Stimulated activated naive CD8-positive, alpha-beta T cell treated with anti-CD3 and anti-CD28 coated beads, Interleukin-15, amount 100 ng/mL, for 72 hours (primary cell): ENCODE measurements around the gene RAB17.

Experiments used
- ATAC-seq: fragments of 150-1000 bp; cut with Tn5 transposase; 2 replicates; pipeline ENCODE4 v1.10.0; 2021; ENCODE audit warnings: mild to moderate bottlenecking, moderate library complexity
- DNase-seq, 2 donors: peaks; one replicate each; pipeline ENCODE4 v3.0.0; 2021 to 2022
- H3K27ac Mint-ChIP-seq, 2 donors: one replicate each; pipeline ENCODE4 v1.8.0; 2022; ENCODE audit warnings: mild to moderate bottlenecking in 2 of 2, mixed read lengths in 2 of 2, moderate library complexity in 2 of 2
- H3K27me3 Mint-ChIP-seq: one replicate; pipeline ENCODE4 v1.8.0; 2022; ENCODE audit warnings: mixed read lengths
- H3K4me1 Mint-ChIP-seq: one replicate; pipeline ENCODE4 v1.8.0; 2022; ENCODE audit warnings: mild to moderate bottlenecking, mixed read lengths
- H3K4me3 Mint-ChIP-seq, 2 donors: one replicate each; pipeline ENCODE4 v1.8.0; 2022; ENCODE audit warnings: mild to moderate bottlenecking in 2 of 2, mixed read lengths in 2 of 2, moderate library complexity in 1 of 2
- H3K9me3 Mint-ChIP-seq, 2 donors: one replicate each; pipeline ENCODE4 v1.8.0; 2022; ENCODE audit warnings: mixed read lengths in 2 of 2

RAB17 gene, protein sequence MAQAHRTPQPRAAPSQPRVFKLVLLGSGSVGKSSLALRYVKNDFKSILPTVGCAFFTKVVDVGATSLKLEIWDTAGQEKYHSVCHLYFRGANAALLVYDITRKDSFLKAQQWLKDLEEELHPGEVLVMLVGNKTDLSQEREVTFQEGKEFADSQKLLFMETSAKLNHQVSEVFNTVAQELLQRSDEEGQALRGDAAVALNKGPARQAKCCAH

DNA sequence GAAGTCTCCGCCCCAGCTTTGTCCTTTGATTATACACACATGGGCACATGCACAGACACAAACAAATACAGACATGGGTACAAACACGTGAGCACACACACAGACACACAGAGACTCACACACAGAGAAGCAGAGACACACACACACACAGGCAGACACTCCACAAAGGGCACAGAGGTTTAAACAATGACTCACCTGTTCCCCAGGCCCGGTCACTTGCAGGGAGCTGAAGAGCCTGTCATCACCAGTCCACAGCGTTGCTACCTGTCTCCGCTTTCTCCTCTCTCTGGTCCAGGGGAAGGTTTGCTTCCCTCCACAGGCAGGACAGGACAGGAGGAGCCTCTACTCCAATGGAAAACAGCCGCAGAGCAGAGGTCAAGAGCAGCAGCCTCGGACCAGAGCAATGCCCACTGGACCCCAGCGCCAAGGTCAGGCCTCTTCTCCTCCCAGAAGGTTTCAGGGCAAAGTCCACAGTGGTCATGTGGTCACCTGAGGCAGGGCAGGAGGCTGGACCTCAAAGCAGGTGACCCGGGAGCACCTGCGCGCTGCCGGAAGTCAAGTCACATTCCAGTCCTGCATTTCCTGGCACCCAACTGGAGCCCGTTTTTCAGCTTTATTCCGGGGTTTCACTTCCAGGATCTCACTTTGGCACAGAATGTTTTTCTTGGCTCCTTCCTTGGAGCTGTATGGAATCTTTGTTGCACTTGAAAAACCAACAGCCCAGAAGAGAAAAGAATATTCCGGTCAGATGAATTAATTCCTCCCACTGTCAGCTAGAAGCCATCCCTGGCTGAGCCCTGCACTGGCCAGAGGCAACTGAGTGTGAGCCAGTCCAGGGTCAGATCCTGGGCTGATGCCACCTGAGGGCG is at the start of gene RAB17:
TSS of gene RAB17 (minus strand) at position 463 of the 869 bp plus-strand sequence. CDS start 4,580 bp downstream, outside the sequence.
- no peaks in the 10 kb centered on the region for H3K9me3 Mint-ChIP-seq
- ATAC-seq, result peak; percentile 65
- no peak within 1 kb of the TSS for H3K27ac Mint-ChIP-seq
- H3K27me3 Mint-ChIP-seq, result no peaks in the 10 kb centered on the region
- H3K4me3 Mint-ChIP-seq, result peak within 1 kb of the TSS in 1 of 2 donors; percentile 33
- peaks cover 21% of the 10 kb centered on the region for H3K4me1 Mint-ChIP-seq
- DNase-seq, result no peak

DNA sequence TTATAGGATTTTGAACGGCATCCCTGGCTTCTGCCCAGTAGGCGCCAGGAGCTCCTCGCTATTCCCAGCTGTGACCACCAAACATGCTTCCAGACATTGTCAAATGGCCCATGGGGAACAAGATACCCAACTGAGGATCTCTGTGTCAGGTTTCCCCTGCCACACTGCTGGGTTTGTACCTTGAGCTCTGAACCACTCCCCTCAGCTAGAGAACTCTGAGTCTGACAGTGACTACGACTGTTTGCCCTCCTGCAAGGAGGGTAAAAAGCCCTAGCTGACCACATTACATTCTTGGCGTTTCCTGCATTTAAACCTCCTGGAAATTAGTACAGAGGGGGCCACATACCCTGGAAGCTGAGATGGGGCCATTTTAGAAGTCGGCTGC is 49.3 kb upstream of the RAB17 start:
- ATAC-seq (no peak), DNase-seq (no peak)
- Mint-ChIP-seq H3K27me3 (no peaks in the 10 kb centered on the region), H3K4me1 (peaks cover 11% of the 10 kb centered on the region), H3K27ac (no peak overlapping the region), H3K4me3 (no peak overlapping the region), H3K9me3 (peaks cover 2 to 12% of the 10 kb centered on the region in 2 donors)

DNA sequence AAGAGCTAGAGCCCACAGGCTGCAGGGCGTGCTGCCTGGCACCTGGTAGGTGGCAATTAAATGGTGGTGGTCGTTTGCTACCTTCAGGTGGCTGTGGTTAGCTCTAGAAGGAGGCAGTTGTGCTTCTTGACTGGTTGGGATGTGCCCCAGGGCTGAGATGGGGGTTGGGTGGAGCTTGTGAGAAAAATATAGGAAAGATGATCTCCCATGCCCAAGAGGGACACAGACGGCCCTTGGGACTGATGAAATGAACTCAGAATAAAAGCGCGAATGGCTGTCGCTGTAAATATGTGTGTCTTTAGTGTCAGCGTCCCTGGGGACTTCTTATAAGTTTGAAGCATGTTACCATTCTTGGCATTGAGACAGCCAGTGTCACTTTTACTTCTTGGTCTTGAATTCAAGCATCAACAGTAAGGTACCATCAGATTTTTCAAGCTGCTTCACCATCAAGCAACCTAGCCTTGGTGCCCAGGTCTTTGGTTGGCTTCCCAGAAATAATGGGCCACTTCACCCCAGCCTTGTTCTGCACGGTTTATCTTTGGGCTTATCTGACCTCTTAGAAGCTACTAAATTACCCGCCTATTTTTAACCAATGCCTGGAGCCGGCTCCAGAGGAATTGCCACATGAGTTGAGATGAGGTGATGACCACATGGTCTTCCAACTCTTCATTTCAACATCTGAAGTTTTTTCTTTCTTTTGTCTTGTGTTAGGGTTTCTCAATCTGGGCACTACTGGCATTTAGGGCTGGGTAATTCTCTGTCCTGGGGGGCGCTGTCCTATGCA is 48.7 kb upstream of the RAB17 start:
- peaks cover 11% of the 10 kb centered on the region for H3K4me1 Mint-ChIP-seq
- ATAC-seq (no peak), DNase-seq (no peak)
- H3K27me3 Mint-ChIP-seq, result no peaks in the 10 kb centered on the region
- H3K4me3 Mint-ChIP-seq, result no peak overlapping the region
- peaks cover 5 to 18% of the 10 kb centered on the region in 2 donors for H3K9me3 Mint-ChIP-seq
- no peak overlapping the region for H3K27ac Mint-ChIP-seq

DNA sequence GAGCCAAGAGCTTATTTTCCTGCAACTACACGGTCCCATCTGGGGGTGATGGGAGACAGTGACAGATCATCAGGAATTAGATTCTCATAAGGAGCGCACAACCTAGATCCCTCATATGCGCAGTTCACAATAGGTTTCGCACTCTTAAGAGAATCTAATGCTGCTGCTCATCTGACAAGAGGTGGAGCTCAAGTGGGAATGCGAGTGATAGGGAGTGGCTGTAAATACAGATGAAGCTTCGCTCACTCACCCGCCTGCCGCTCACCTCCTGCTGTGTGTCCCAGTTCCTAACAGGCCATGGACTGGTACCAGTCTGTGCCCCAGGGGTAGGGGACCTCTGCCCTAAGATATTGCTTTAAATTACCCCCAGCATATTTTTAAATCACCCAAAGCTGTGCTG is 47.6 kb upstream of the RAB17 start:
- no peak overlapping the region for H3K27ac Mint-ChIP-seq
- no peaks in the 10 kb centered on the region for H3K27me3 Mint-ChIP-seq
- no peak for DNase-seq
- no peak for ATAC-seq
- no peak overlapping the region for H3K4me3 Mint-ChIP-seq
- peaks cover 5 to 18% of the 10 kb centered on the region in 2 donors for H3K9me3 Mint-ChIP-seq
- H3K4me1 Mint-ChIP-seq, result peaks cover 11% of the 10 kb centered on the region

DNA sequence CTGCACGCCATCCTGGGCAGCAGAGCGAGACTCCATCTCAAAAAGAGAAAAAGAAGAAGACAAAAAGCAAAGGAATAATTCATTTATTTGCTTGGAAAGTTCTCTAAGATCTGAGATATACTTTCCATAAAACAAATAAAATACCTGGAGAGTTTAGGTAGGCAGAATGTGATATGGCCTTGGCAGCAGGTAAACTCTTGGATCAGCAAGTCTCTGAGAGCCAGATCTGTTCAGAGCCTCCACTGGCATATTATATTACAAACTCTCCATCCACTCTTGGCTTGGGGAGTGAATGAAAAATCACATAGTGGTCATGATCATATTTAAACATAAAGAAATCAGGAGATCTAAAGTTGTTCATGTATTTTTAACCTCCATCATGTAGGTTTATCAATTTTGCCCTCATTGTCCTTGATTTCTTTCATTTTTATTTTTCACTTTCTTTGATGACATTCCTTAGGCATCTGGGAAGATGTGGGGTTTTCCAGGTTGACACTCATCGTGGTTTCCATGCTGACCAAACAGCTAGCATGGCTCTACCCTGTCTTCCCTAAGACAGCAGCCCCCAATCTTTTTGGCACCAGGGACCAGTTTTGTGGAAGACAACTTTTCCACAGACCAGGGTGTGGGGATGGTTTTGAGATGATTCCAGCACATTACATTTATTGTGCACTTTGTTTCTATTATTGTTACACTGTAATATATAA is 47.0 kb upstream of the RAB17 start:
- no peak overlapping the region for H3K27ac Mint-ChIP-seq
- peaks cover 11% of the 10 kb centered on the region for H3K4me1 Mint-ChIP-seq
- H3K27me3 Mint-ChIP-seq, result peaks cover 4% of the 10 kb centered on the region
- ATAC-seq (no peak), DNase-seq (no peak)
- H3K9me3 Mint-ChIP-seq, result peaks cover 5 to 18% of the 10 kb centered on the region in 2 donors
- H3K4me3 Mint-ChIP-seq, result no peak overlapping the region

DNA sequence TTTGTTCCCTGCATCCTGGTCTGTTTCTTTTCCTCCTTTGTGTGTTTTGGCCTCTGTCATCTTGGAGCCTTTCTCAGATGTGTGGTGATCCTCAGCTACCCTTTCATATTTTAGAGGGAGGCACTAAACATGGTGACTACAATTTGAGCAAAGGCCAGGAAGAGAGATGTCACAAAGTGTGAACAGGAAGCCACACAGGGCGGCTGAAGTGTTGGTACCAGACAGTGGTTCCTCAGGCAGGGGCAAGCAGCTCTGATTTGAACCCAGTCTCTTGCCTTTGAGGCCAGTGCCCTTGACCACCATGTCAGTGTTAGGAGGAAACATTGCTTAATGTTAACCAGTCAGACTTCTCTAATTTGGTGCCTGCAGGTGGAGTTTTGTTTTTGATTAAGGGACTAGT is 46.0 kb upstream of the RAB17 start:
- no peak overlapping the region for H3K4me3 Mint-ChIP-seq
- H3K27ac Mint-ChIP-seq, result no peak overlapping the region
- H3K9me3 Mint-ChIP-seq, result peaks cover 5 to 18% of the 10 kb centered on the region in 2 donors
- ATAC-seq (no peak), DNase-seq (no peak)
- H3K4me1 Mint-ChIP-seq, result peaks cover 11% of the 10 kb centered on the region
- peaks cover 6% of the 10 kb centered on the region for H3K27me3 Mint-ChIP-seq

DNA sequence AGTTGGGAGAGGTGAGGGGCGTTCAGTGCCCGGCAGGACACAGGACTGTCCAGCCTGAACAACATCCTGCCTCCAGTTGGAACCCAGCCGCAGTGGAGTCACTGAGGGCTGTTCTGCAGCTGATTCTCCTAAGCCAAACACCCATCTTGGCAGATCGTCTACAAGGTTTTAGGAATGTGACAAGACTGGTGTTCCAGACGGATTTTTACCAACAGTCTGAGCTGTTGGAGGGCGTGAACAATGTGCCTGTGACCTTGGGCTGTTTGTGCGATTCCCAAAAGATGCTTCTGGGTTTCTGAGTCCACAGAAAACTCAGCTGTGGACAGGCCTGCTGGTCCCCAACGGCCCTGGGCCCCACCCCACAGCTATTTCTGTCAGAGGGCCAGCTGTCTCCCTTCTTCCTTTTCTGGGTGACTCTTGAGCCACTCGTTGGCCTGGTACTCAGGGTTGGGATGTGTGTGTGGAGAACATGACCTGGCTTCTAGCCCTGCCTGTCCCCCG is 42.6 kb upstream of the RAB17 start:
- H3K27me3 Mint-ChIP-seq, result peaks cover 15% of the 10 kb centered on the region
- peaks cover 36% of the 10 kb centered on the region for H3K4me1 Mint-ChIP-seq
- H3K9me3 Mint-ChIP-seq, result peaks cover 5 to 18% of the 10 kb centered on the region in 2 donors
- H3K4me3 Mint-ChIP-seq, result no peak overlapping the region
- DNase-seq (no peak), ATAC-seq (no peak)
- no peak overlapping the region for H3K27ac Mint-ChIP-seq

DNA sequence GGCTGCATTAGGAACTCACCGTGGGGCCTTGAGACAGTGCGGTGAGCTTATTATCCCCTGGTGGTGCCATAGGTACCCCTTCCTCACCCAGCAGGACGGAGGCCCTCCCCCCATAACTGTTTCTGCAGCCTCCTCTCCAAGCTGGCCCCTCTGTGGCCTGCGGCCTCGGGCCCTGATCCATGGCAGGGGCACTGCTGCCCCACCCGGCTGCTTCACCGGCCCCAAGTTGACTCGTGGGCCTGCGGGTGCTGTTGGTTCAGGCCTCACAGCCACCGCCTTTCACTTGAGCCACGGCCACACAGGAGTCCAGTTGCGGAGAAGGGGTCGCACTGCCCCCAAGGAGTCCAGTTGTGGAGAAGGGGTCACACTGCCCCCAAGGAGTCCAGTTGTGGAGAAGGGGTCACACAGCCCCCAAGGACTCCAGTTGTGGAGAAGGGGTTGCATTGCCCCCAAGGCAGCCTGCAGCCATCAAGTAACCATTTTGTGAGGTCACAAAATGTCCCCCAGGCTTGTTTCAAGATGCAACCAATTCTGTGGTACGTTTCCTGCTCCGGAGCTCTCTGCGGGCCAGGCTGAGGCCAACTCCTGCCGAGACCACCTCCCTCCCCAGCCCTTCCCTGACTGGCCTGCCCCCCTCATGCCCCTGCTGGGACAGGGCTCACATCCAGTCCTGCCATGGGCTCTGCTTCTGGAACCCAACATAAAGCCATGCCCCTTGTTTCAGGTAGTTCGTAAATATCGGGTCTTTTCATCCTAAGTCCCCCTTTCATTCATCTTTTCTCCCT is 41.5 kb upstream of the RAB17 start:
- Mint-ChIP-seq H3K9me3 (peaks cover 5 to 18% of the 10 kb centered on the region in 2 donors), H3K4me3 (no peak overlapping the region), H3K4me1 (peaks cover 35% of the 10 kb centered on the region)

DNA sequence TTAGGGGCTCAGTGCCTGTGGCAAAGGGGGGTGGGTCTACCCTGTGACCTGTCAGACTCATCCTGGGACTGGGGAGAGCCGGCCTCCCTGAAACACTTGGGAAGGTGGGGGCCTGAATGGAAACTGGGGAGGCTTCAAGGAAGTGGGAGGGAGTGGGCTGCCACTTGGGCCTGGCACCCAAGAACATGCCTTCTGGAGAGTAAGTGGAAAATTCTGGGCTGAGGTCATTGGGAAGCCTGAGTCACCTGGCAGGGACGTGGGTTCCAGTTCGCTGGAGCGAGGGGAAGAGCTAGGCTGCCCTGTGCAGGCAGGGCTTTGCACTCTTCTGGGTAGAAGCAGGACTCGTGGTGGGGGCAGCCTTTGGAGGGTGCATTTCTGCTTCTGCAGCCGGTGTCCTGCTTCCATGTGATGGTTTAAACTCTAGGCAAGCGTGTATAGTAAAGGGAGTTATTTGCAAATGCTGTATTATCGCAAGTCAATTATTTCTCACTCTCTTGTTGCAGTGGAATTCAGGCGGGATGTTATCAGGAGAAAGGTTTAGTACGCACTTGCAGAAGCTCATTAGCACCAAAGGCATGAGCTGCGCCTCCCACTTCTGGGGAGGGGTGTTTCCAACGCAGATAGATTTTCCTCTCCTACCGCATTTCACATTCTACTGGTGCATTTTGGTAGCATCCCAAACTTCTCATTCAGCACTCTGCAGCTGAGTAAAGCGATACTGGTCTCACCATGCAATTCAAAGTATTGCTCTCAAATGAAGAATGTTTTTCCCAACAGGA is 40.7 kb upstream of the RAB17 start:
- peak overlapping the region in 1 of 2 donors; percentile 84 for H3K27ac Mint-ChIP-seq
- no peak overlapping the region for H3K4me3 Mint-ChIP-seq
- DNase-seq, result no peak
- H3K27me3 Mint-ChIP-seq, result peaks cover 24% of the 10 kb centered on the region
- peaks cover 5 to 11% of the 10 kb centered on the region in 2 donors for H3K9me3 Mint-ChIP-seq
- peaks cover 35% of the 10 kb centered on the region for H3K4me1 Mint-ChIP-seq
- no peak for ATAC-seq

More for the DNA sequence above, 41.5 kb upstream of the RAB17 start:
- Mint-ChIP-seq H3K27ac (no peak overlapping the region), H3K27me3 (peaks cover 16% of the 10 kb centered on the region)
- DNase-seq (no peak), ATAC-seq (no peak)

DNA sequence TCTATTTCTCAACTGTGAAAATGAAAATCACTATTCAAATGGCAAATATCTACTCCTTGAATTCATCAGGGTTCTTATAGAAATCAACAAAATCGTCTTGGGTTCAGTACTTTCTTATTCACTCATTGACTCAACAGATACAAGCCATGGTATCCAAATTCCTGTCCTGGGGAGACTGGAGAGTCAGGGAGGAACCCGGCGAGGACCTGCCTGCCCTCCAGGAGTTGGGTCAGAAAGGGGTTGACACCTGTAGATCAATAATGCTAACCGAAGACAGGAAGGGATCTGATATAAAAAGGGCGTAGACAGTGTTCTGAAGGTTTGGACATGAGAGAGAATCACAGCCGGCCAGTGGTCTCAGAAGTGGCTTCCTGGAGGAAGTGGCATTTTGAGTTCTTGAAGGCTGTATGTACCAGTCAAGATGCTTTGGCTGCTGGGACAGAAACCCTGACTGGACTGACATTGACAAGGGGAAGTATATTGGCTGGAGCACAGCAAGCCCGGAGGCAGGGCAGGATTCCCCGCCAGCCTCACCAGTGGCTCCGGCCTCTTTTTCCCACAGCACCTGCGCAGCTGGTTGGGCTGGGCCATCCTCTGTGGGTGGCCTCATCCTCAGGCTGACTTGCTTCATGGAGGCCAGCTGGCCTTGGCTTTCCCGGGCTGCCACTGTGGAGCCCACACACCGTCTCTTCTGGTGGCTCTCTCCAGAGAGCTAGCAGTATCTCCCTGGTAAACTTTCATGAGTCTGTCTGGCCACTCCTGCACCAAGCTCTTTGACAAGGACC is 39.9 kb upstream of the RAB17 start:
- no peak for DNase-seq
- H3K27me3 Mint-ChIP-seq, result peaks cover 31% of the 10 kb centered on the region
- H3K4me3 Mint-ChIP-seq, result no peak overlapping the region
- H3K27ac Mint-ChIP-seq, result peak overlapping the region in 1 of 2 donors; percentile 84
- H3K4me1 Mint-ChIP-seq, result peaks cover 34% of the 10 kb centered on the region
- peaks cover 5 to 10% of the 10 kb centered on the region in 2 donors for H3K9me3 Mint-ChIP-seq
- ATAC-seq, result no peak

DNA sequence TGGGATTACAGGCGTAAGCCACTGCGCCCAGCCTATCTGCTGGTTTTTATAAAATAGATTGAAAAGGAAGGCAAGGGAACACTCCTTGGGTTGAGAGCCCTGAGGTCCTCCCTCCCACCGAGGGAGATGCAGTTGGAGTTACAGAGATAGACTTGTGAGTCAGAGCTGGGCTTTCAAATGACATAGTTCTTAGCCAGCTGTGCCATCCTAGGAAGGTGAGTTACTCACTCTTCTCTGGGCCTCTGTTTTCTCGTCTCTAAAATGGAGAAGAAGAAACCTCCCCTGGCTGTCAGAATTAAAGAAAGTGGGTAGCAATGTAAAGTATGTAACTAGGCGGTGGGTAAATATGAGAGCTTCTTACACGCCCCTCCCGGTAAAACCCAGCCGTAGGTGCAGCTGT is 39.2 kb upstream of the RAB17 start:
- H3K9me3 Mint-ChIP-seq, result peaks cover 2 to 5% of the 10 kb centered on the region in 2 donors
- DNase-seq (no peak), ATAC-seq (no peak)
- H3K4me3 Mint-ChIP-seq, result no peak overlapping the region
- H3K27ac Mint-ChIP-seq, result no peak overlapping the region
- peaks cover 37% of the 10 kb centered on the region for H3K27me3 Mint-ChIP-seq
- peaks cover 34% of the 10 kb centered on the region for H3K4me1 Mint-ChIP-seq

DNA sequence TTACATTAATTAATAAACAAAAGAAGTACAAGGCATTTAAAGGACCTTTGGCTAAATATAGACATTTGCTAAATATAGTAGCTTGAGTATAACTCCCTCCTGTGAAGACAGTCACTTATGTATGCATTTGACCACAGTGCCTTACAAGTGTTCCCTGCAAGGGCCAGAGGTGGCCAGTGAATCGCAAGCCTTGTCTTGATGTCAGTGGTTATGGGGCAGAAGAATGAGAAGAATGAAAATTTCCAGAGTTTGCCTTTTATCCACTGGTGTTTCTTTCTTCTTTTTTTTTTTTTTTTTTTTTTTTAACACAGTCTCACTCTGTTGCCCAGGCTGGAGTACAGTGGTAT is 38.6 kb upstream of the RAB17 start:
- H3K4me1 Mint-ChIP-seq, result peaks cover 34% of the 10 kb centered on the region
- H3K27me3 Mint-ChIP-seq, result peaks cover 37% of the 10 kb centered on the region
- H3K4me3 Mint-ChIP-seq, result no peak overlapping the region
- DNase-seq (no peak), ATAC-seq (no peak)
- no peak overlapping the region for H3K27ac Mint-ChIP-seq
- no peaks in the 10 kb centered on the region for H3K9me3 Mint-ChIP-seq
